ENCODE measurements around the gene DHRS7C. TPM values are rescaled to one million over a fixed set of nuclear protein-coding genes. Genes with fewer than 3 reads are reported as not detected.

Gene DHRS7C
- total and polyA plus RNA-seq, 2 of the 13 experiments (the other 11 are each of a cell fraction or from before 2014, with no cell fraction given) = not detected

DNA sequence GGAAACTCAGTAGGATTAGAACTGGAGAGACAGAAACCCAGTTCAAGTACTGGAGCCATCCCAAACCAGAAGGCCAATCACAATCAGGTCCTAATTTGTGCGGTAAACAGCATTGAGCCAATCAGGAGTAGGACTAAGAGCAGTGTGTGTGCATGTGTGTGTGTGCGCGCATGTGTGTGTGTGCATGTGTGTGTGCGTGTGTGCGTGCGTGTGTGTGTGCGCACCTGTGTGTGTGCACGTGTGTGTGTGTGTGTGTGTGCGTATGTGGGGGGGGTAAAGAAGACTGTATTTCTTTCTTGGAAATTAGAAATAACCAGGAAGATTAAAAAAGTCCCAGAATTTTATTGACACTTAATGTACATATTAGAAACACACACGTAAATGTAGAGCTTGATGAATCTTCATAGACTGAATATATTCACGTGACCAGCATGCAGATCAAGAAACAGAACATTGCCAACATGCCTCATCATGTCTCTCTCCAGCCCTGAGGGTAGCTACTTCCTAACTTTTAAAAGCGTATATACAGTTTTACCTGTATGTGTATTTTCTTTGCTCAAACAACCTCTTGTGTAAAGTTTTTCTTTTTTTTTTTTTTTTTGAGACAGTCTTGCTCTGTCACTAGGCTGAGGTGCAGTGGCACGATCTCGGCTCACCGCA, 919 bp upstream of the DHRS7C start:
- in situ Hi-C loops (cut with HindIII; ENCODE audit: extremely low pct_ligation_motif_present, low pct_unique_long_range_greater_than_20kb) (no loop called here), intact Hi-C loops (cut with micrococcal nuclease; ENCODE audit: unreplicated experiment) (no loop called here)
- ChIA-PET CTCF (ENCODE audit: low intra/inter-chr PET ratio, low total read pairs) (no interaction called here), POLR2A (no interaction called here)
- DNase-seq (ENCODE audit: low spot score) (no peak), ATAC-seq (no peak), FAIRE-seq (no peak)
- no peaks in the 10 kb centered on the region for H3K36me3 ChIP-seq (replicated peaks in 1 of 2; ENCODE audit: control insufficient read depth in 1 of 2, insufficient read depth in 2 of 2, low read length in 2 of 2)
- H2AFZ ChIP-seq (ENCODE audit: low read length) = no peak overlapping the region
- WGBS (ENCODE audit: low lambda C conversion rate) = 64% methylated on average over 15 of the region's 15 CpGs
- no peaks in the 10 kb centered on the region for H3K4me1 ChIP-seq (ENCODE audit: insufficient read depth, low read length)
- H3K79me2 ChIP-seq (ENCODE audit: insufficient read depth, low read length) = no peaks in the 10 kb centered on the region
- H3K27ac ChIP-seq (ENCODE audit: extremely low read length, insufficient read depth, low read length) = no peak overlapping the region
- H4K20me1 ChIP-seq (ENCODE audit: insufficient read depth, low read length) = no peaks in the 10 kb centered on the region
- peaks cover 1 to 32% of the 10 kb centered on the region in 2 experiments; a peak in 4 of 5 replicates for H3K27me3 ChIP-seq (ENCODE audit: control insufficient read depth in 1 of 2, insufficient read depth in 2 of 2, low read length in 2 of 2)
- H3K4me3 ChIP-seq (replicated peaks in 1 of 3; ENCODE audit: insufficient read depth in 1 of 3, low read depth in 2 of 3, low read length in 3 of 3) = no peak overlapping the region
- H3K9me3 ChIP-seq (ENCODE audit: low read length) = no peaks in the 10 kb centered on the region
- no peak overlapping the region for H3K4me2 ChIP-seq (ENCODE audit: low read depth, low read length)
- TF ChIP-seq, protein P1, sequence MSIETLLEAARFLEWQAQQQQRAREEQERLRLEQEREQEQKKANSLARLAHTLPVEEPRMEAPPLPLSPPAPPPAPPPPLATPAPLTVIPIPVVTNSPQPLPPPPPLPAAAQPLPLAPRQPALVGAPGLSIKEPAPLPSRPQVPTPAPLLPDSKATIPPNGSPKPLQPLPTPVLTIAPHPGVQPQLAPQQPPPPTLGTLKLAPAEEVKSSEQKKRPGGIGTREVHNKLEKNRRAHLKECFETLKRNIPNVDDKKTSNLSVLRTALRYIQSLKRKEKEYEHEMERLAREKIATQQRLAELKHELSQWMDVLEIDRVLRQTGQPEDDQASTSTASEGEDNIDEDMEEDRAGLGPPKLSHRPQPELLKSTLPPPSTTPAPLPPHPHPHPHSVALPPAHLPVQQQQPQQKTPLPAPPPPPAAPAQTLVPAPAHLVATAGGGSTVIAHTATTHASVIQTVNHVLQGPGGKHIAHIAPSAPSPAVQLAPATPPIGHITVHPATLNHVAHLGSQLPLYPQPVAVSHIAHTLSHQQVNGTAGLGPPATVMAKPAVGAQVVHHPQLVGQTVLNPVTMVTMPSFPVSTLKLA (IDR thresholded peaks at IDR 0.05) = peak; percentile 29; the same call in 1 of the 2 replicates
- TF ChIP-seq SMARCC2 (IDR thresholded peaks at IDR 0.05) (no peak), TAF15 (IDR thresholded peaks at IDR 0.05; ENCODE audit: low read depth, low read length, poor library complexity, severe bottlenecking) (no peak), ARNT2 (CRISPR knock-in tag; IDR thresholded peaks at IDR 0.05; ENCODE audit: low read depth) (no peak), ZNF782 (CRISPR knock-in tag; IDR thresholded peaks at IDR 0.05; ENCODE audit: borderline replicate concordance) (no peak), ZNF33B (CRISPR knock-in tag; IDR thresholded peaks at IDR 0.05) (no peak), ZNF547 (CRISPR knock-in tag; IDR thresholded peaks at IDR 0.05) (no peak)
- TF ChIP-seq, protein P2, sequence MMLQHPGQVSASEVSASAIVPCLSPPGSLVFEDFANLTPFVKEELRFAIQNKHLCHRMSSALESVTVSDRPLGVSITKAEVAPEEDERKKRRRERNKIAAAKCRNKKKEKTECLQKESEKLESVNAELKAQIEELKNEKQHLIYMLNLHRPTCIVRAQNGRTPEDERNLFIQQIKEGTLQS (CRISPR knock-in tag; IDR thresholded peaks at IDR 0.05) = no peak
- no peak overlapping the region for H3K9ac ChIP-seq (ENCODE audit: insufficient read depth, low read depth, low read length)
- BruUV-seq (replicated peaks) = no TSS peak
